ENCODE measurements around the gene RIN3.
A peak's percentile ranks its signal among the peaks of the same experiment; 100 is the strongest.
"Not testable (repeated sequence)": the region's sequence is repeated elsewhere in the genome, so short reads cannot be mapped to it uniquely, and the experiment has no call there.

RIN3 gene

GRCh38 chr14:92531106-92531873, 17.7 kb downstream of the RIN3 start:
- DNase-seq: no peak

GRCh38 chr14:92532490-92533163, 19.0 kb downstream of the RIN3 start:
- no peak for DNase-seq

- no peak for DNase-seq
These were observed 21.5 kb downstream of the RIN3 start for GRCh38 chr14:92534932-92535643.

GRCh38 chr14:92536231-92536630, 22.6 kb downstream of the RIN3 start:
- DNase-seq: not testable (repeated sequence)

- no peak for DNase-seq
These were observed 24.9 kb downstream of the RIN3 start for GRCh38 chr14:92538412-92538985.

- no peak for DNase-seq
These were observed 25.8 kb downstream of the RIN3 start for GRCh38 chr14:92539419-92539818.

- DNase-seq: no peak
These were observed 26.3 kb downstream of the RIN3 start for GRCh38 chr14:92539875-92540274.

- peak; percentile 45 for DNase-seq
These were observed 27.0 kb downstream of the RIN3 start for GRCh38 chr14:92540472-92541048.

- no peak for DNase-seq
These were observed 29.4 kb downstream of the RIN3 start for GRCh38 chr14:92542766-92543554.

- no peak for DNase-seq
These were observed 30.6 kb downstream of the RIN3 start for GRCh38 chr14:92544051-92544720.

GRCh38 chr14:92546347-92547053, 32.9 kb downstream of the RIN3 start:
- DNase-seq: no peak

- no peak for DNase-seq
These were observed 35.7 kb downstream of the RIN3 start for GRCh38 chr14:92549105-92549858.

- no peak for DNase-seq
These were observed 36.3 kb downstream of the RIN3 start for GRCh38 chr14:92549859-92550230.

- DNase-seq: no peak
These were observed 37.7 kb downstream of the RIN3 start for GRCh38 chr14:92551044-92551841.

- DNase-seq: no peak
These were observed 38.5 kb downstream of the RIN3 start for GRCh38 chr14:92552066-92552465.

- no peak for DNase-seq
These were observed 39.9 kb downstream of the RIN3 start for GRCh38 chr14:92553438-92553837.

- DNase-seq: peak; percentile 16
These were observed 42.0 kb downstream of the RIN3 start for GRCh38 chr14:92555465-92556111.

GRCh38 chr14:92556255-92556741, 42.7 kb downstream of the RIN3 start:
- no peak for DNase-seq

Data from DMS79 treated with DMSO at 0.1 percent for 48 hours (cell line).